HG03045 (cell line): ENCODE data around the gene FDX1.
"Not testable (repeated sequence)": the region's sequence is repeated elsewhere in the genome, so short reads cannot be mapped to it uniquely, and the experiment has no call there.

Source experiments
- ATAC-seq: cut with Tn5 transposase; IDR thresholded peaks from one replicate; pipeline ENCODE4 v1.9.1; 2021; ENCODE audit warnings: mild to moderate bottlenecking, moderate library complexity; ENCODE audit not compliant: unreplicated experiment

Gene FDX1

DNA sequence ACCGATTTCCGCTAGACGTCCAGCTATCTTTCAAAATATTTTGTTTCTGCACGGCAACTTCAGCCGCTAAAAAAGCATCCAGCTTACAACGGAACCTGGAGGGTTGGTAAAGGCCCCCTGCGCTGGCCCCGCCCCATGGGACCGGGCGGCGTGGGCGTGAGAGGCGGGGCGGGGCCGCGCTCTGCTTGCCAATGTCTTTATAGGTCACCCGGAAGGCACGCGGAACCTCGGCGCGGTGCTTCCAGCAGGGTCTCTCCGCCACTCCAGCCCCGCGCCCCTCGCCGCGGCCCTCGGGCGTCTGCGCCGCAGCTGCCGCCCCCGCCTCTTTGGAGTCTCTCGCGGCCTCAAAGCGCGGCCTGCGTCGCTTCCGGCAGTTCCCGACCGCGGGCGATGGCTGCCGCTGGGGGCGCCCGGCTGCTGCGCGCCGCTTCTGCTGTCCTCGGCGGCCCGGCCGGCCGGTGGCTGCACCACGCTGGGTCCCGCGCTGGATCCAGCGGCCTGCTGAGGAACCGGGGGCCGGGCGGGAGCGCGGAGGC lies at the start of gene FDX1:
TSS of gene FDX1 (plus strand) at position 218 of the 536 bp plus-strand sequence. CDS start at position 391, 173 bp downstream.
- ATAC-seq, result peak; percentile 85

GRCh38 chr11:110380836-110381622 lies 48.7 kb upstream of the FDX1 start:
- ATAC-seq, result no peak

DNA sequence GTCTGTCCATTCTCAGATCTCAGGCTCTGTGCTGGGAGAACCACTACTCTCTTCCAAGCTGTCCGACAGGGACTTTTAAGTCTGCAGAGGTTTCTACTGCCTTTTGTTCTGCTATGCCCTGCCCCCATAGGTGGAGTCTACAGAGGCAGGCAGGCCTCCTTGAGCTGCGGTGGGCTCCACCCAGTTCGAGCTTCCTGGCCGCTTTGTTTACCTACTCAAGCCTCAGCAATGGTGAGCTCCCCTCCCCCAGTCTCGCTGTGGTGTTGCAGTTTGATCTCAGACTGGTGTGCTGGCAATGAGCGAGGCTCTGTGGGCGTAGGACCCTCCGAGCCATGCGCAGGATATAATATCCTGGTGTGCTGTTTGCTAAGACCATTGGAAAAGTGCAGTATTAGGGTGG lies 41.5 kb upstream of the FDX1 start:
- ATAC-seq, result not testable (repeated sequence)

DNA sequence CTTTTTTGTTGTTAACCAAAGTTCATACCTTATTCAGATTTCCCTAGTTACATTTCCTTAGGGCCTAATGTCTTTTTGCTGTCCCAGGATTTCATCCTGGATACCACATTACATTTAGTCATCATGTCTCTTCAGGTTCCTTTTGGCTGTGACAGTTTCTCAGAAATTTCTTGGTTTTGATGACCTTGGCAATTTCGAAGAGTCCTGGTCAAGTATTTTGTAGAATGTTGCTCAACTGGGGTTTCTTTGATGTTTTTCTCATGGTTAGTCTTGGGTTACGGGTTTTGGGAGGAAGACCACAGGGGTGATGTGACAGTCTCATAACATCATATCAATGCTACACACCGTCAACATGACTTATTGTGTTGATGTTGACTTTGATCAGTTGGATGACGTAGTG lies 39.8 kb upstream of the FDX1 start:
- ATAC-seq, result no peak

GRCh38 chr11:110392056-110392455 lies 37.7 kb upstream of the FDX1 start:
- no peak for ATAC-seq

DNA sequence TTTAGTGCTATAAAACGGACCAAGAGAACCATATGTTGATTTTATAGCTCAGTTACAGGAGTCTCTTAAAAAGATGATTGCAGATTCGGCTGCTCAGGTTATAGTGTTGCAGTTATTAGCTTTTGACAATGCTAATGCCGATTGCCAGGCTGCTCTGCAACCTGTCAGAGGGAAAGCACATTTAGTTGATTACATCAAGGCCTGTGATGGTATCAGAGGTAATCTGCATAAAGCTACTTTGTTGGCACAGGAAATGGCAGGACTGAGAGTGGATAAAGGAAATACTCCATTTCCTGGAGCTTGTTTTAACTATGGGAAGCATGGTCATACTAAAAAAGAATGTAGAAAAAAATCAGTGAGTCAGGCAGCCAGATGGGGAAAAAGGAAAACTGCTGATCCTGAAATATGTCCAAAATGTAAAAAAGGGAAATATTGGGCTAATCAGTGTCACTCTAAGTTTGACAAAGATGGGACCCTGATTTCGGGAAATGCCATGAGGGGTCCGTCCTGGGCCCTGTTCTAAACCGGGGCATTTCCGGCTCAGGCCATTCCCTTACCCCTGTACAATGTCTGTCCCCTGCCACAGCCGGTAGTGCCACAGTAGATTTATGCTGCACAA lies 32.0 kb upstream of the FDX1 start:
- ATAC-seq, result not testable (repeated sequence)

GRCh38 chr11:110403585-110403984 lies 26.2 kb upstream of the FDX1 start:
- not testable (repeated sequence) for ATAC-seq

DNA sequence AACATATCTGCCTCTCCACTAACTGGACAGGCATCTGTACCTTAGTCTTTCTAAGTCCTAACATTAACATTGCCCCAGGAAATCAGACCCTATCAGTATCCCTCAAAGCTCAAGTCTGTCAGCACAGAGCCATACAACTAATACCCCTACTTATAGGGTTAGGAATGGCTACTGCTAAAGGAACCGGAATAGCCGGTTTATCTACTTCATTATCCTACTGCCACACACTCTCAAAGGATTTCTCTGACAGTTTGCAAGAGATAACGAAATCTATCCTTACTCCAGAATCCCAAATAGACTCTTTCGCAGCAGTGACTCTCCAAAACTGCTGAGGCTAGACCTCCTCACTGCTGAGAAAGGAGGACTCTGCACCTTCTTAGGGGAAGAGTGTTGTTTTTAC lies 24.1 kb upstream of the FDX1 start:
- not testable (repeated sequence) for ATAC-seq

DNA sequence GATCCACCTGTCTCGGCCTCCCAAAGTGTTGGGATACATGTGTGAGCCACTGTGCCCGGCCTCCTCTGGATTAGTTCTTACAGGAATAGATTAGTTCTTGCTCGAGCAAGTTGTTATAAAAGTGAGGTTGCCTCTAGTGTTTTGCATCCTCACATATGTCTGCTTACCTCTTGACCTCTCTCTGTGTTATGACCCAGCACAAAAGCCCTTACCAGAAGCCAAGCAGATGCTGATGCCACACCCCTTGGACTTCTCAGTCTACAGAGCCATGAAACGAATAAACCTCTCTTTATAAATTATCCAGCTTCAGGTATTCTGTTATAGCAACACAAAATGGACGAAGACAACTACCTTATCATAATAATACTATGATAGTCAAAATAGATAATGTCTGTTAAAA lies 22.4 kb upstream of the FDX1 start:
- ATAC-seq, result no peak

DNA sequence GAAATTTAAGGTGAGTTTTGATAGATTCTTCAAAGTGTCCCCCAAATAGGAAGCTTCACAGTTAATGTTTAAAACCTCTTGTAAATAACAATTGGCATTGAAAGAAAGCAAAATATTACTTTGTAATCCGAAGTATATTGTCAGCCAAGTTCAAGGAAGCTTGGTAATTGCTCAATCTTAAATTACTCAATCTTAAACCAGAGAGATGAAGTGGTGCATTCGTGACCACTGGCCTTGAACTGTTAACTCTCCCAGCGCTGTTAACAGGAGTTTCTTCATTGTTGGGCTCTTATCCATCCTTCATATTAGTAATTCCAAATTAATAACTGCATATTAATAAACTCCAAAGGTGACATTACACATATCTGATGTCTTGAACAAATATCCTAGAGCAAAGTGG lies 20.6 kb upstream of the FDX1 start:
- ATAC-seq, result no peak

DNA sequence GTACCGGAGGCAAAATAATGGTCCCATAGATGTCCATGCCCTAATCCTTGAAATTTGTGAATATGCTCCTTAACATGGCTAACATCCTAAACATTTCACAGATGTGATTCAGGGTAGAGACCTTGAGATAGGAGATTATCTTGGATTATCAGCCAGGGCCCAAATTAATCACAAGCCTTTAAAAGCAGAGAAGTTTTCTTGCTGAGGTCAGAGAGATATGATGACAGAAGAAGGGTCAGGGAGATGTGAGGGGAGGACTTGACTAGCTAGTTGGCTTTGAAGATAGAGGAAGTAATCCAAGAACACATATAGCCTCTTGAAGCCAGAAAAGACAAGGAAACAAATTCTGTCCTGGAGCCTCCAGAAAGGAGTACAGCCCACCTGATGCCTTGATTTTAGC lies 19.1 kb upstream of the FDX1 start:
- ATAC-seq, result no peak

- no peak for ATAC-seq
Observed at GRCh38 chr11:110415081-110415480, 14.7 kb upstream of the FDX1 start.

DNA sequence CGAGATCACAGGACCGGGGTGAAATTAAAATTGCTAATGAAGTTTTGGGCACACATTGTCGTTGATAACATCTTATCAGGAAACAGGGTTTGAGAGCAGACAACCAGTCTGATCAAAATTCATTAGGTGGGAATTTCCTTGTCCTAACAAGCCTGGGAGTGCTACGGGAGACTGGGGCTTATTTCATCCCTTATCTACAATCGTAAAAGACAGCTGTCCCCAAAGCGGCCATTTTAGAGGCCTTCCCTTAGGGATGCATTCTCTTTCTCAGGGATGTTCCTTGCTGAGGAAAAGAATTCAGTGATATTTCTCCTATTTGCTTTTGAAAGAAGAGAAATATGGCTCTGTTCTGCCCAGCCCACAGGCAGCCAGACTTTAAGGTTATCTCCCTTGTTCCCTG lies 8.1 kb upstream of the FDX1 start:
- ATAC-seq, result not testable (repeated sequence)

DNA sequence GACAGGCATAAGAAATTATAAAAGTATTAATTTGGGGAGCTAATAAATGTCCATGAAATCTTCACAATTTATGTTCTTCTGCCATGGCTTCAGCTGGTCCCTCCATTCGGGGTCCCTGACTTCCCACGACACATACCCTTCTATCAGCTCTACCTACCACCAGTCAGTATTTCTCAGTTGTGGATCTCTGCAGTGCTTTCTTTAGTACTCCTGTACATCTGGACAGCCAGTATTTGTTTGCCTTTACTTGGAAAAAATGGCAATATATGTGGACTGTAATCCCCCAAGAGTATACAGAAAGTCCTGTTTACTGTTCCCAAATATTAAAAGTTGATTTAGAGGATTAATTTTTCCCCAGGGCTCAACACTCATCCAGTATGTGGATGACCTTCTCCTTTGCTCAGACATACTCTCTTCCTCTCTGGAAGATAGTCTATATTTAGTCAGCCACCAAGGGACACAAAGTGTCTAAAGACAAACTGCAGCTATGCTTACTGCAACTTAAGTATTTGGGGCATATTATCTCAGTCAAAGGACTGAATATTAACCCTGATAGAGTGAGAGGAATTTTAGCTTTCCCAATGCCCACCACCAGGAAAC lies 7.3 kb upstream of the FDX1 start:
- no peak for ATAC-seq

DNA sequence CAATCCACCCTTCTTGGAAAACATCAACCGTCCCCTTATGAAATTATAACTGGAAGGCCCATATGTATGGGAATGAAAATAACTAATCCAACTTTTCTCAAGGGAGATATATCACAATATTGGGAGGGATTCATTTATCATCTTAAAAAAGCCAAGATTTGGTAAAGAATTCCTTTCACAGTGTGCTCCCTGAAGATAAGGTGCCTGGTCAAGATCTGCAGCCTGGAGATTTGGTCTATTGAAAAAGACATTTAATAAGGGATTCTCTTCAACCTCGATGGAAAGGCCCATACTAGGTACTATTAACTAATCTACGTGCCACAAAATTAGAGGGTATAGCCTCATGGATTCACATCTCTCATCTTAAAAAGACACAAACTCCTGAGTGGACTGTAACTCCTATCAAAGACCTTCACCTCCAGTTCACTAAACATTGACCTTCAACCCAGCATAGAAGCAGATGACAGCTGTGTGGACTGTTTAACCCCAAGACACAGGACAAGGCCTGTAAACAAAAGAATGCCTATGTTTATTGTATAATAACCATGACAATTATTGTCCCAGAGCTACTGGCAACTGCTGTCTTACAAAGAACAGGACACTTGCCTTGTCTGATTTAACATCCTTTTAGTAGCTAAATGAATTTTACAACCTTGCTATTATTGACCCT lies 4.8 kb upstream of the FDX1 start:
- ATAC-seq, result no peak

DNA sequence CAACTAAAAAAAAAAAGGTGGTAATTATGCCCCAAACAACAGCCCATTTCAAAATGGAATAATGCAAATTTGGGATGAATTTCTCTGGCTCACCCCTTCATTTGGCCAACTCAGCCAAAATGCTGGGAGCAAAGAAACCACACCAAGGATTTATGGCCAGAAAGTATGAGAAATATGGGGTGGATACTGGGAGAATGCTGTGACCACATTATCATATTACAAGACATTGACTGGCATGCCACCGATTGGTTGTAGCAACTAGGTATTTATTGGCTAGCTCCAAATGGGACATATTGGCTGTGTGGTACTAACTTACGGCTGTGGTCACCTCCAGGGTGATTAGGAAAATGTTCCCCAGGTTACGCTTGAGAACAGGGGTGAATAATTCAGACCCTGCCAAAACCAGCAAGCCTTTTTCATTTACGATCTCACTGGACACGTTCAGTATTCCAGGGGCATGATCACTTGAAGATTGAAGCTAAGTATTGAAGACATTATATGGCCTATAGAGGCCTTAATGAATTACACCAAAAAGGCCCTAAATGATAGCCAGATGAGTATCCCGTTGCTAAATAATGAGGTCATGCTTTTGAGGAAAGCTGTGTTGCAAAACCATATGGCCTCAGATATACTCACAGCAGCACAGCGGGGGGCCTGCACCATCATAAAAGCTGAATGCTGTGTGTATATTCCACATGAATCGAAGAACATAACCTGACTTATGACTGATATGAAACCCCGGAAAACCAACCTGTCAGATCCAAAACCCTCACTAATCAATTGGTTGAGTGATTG lies 3.8 kb upstream of the FDX1 start:
- ATAC-seq, result no peak

DNA sequence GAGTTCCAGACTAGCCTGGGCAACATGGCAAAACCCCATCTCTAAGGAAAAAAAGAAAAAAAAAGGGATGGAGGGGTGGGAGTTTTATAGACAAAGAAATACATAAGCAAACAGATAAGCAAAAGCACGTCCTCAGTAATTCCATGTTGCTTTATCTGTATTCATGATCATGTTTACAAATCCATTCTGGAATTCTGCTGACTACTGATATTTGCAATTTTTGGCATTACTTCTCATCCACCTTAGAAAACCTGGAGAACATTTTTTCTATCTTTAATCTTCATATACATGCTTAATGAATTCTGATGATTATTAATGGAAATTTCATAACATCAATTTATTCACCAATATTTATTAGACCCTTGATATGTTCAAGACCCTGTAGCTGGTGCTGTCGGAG lies 1.7 kb upstream of the FDX1 start:
- ATAC-seq, result no peak

DNA sequence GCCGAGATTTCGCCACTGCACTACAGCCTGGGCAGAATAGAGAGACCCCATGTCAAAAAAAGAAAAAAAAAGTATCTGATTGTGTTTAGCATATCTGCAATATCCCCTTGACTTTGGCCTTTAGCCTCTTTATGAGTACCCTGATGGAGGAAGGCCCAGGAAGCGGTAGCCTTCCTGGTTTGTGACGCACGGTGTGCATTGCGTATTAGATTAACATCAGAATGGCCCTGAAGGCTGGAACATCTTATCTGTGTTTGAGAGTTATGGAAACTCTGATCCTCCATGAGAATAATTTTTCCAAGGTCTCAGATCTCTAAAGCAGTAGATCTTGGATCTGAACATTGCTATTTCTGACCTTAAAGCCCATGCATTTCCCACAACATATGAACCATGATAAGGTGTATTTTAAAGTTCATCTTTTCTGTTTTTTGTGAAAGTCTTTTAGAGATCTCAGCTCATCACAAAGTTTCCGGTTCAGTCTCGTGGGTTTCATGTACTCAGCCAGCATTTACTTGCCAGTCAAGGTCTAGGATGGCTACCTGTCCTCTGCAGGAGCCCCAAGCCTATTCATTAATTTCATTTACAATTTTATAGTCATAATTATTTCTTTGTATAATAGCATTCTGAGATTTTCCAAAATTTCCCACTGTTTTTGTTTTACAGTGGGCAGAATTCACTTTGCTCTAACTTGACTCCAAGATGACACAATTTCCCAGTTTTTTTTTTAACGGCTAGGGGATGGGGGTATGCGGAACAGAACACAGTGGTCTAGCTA lies 605 bp upstream of the FDX1 start:
- no peak for ATAC-seq

DNA sequence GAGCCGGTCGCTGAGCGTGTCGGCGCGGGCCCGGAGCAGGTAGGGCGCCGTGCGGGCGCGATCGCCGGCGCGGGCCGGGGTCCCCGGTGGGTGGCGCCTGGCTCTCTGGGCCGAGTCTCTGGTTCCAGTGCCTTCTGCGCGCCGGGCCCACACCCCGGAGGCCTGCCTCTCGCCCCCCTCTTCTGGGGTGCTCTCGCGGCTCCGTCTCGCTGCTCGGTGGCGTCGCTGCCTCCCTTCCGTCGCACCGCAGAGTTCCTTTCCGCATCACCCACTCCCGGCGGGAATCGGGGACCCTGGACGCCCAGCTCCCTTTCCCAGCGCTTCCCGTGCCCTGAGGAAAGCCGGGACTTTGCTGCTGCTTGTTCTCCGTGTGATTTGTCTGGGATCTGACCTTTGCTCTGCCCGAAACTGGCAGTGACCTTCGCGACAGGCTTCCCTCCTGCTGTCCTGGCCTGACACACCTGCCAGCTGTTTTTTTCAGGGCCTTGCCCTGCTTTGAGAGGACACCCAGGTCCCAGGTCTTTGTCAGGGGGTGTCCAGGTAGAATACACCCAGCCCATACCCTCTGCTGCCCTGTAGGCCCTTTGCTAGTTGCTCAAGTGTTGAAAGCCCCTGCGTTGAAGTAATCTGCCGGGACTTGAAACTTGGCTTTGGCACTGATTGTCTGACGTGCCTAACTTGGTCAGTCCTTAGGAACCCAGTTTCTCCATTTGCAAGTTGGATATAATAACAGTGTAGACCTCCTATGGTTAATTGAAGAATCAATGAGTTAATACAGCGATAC lies 711 bp downstream of the FDX1 start:
- ATAC-seq, result peak; percentile 44
